Stimulated activated CD8-positive, alpha-beta memory T cell treated with anti-CD3 and anti-CD28 coated beads, Interleukin-7, amount 100 ng/mL, for 24 hours (primary cell): ENCODE data around the gene TMEM145.

ENCODE experiments used
- DNase-seq: peaks from one replicate; pipeline ENCODE4 v3.0.0-alpha.2; 2020; ENCODE audit warnings: low read depth

The TMEM145 gene

GRCh38 chr19:42362891-42363440, 49.9 kb downstream of the TMEM145 start:
- no peak for DNase-seq

- DNase-seq = no peak
Observed at GRCh38 chr19:42363614-42364346, 50.7 kb downstream of the TMEM145 start.

GRCh38 chr19:42366673-42367072, 53.6 kb downstream of the TMEM145 start:
- DNase-seq = no peak

- DNase-seq = no peak
Observed at GRCh38 chr19:42367929-42368328, 54.8 kb downstream of the TMEM145 start.

- DNase-seq = no peak
Observed at GRCh38 chr19:42368360-42368759, 55.3 kb downstream of the TMEM145 start.

GRCh38 chr19:42368765-42369164, 55.7 kb downstream of the TMEM145 start:
- no peak for DNase-seq

- no peak for DNase-seq
Observed at GRCh38 chr19:42369433-42370067, 56.4 kb downstream of the TMEM145 start.

GRCh38 chr19:42370068-42370520, 57.0 kb downstream of the TMEM145 start:
- DNase-seq = no peak

- DNase-seq = no peak
Observed at GRCh38 chr19:42370626-42371175, 57.6 kb downstream of the TMEM145 start.
